ENCODE measurements around the gene PTPRE. TPM values are rescaled to one million over a fixed set of nuclear protein-coding genes. Genes with fewer than 3 reads are reported as not detected.

PTPRE gene
- total and polyA plus RNA-seq, 10 of the 15 experiments (the other 5 are each of a cell fraction or from before 2014, with no cell fraction given), result 2.9 to 7.6 (median 5.8) TPM

DNA sequence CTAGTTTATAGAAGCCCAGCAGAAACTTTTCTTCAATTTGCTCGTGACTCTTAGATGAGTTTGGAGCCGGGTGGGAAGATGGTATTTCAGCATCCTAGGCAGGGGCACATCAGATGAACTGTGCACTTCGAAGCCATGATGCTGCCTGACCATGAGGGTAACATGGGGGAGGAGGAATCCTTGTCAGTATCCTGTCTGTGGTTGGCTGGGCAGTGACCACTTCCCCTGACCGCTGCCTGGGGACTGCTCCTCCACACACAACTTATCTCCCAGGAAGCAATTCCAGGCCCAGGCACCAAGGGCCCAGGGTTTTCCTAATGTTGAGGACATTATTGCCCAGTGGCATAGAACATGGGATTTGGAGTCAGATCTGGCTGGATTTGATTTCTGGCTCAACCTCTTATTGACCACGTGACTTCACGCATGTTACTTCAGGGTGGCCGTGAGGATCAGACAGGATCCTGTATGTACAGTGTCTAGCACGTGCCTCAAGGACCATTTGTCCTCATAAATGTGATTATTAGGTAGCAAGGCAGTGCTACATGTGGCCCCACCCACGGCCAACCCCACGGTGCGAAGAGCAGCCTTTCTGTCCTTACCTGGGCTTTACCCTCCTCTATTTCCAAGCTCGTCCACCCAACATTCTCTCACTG is 65.2 kb downstream of the PTPRE start:
- Histone ChIP-seq H4K20me1 (ENCODE audit: control insufficient read depth, insufficient read depth) (no peaks in the 10 kb centered on the region), H3K9ac (ENCODE audit: control insufficient read depth, insufficient read depth, low read length) (no peak overlapping the region), H3K4me3 (no peak overlapping the region), H2AFZ (ENCODE audit: control insufficient read depth, low read depth, low read length) (no peak overlapping the region), H3K27me3 (replicated peaks in 1 of 2; ENCODE audit: control insufficient read depth in 2 of 2, insufficient read depth in 2 of 2, low read length in 1 of 2) (peaks cover 0 to 2% of the 10 kb centered on the region in 2 experiments; a peak in 1 of 4 replicates), H3K27ac (ENCODE audit: control insufficient read depth, insufficient read depth) (no peak overlapping the region), H3K79me2 (ENCODE audit: control insufficient read depth, insufficient read depth, low read length) (no peaks in the 10 kb centered on the region), H3K9me3 (replicated peaks; ENCODE audit: control insufficient read depth, insufficient read depth, low read length) (no peaks in the 10 kb centered on the region), H3K4me2 (ENCODE audit: control insufficient read depth, insufficient read depth) (no peak overlapping the region), H3K4me1 (ENCODE audit: control insufficient read depth, insufficient read depth, low read length) (no peaks in the 10 kb centered on the region), H3K36me3 (ENCODE audit: control insufficient read depth in 2 of 2, insufficient read depth in 2 of 2, low read length in 1 of 2) (no peaks in the 10 kb centered on the region)
- WGBS (ENCODE audit: insufficient coverage, insufficient replicate concordance, low lambda C conversion rate, missing lambda C conversion rate), result 20% methylated on average over 12 of the region's 12 CpGs
- RAD21 ChIA-PET (ENCODE audit: unreplicated experiment), result no interaction called here
- SMC1A ChIA-PET (ENCODE audit: uncharacterized antibody, unreplicated experiment), result no interaction called here
- CTCF ChIA-PET, result interaction anchor here (1.3 kb wide), 1 partner anchor 37 kb away, joined by 4 read pairs; no protein-coding TSS in a partner anchor
- POLR2A ChIA-PET, result no interaction called here
- TF ChIP-seq SRF (IDR thresholded peaks at IDR 0.05; ENCODE audit: low read depth in 2 of 2, low read length in 2 of 2) (no peak), ZZZ3 (IDR thresholded peaks at IDR 0.05; ENCODE audit: control insufficient read depth, insufficient read length, low read depth) (no peak), EED (IDR thresholded peaks at IDR 0.05; ENCODE audit: low read depth) (no peak), IKZF2 (IDR thresholded peaks at IDR 0.05) (no peak), SUZ12 (IDR thresholded peaks at IDR 0.05; ENCODE audit: unreplicated experiment) (no peak), TCF7 (IDR thresholded peaks at IDR 0.05; ENCODE audit: borderline replicate concordance) (no peak), SMAD5 (IDR thresholded peaks at IDR 0.05; ENCODE audit: low read depth) (no peak), BMI1 (IDR thresholded peaks at IDR 0.05; ENCODE audit: borderline replicate concordance) (no peak), ZNF24 (IDR thresholded peaks at IDR 0.05) (no peak), PAX8 (IDR thresholded peaks at IDR 0.05) (no peak)
- TF ChIP-seq, protein P1, sequence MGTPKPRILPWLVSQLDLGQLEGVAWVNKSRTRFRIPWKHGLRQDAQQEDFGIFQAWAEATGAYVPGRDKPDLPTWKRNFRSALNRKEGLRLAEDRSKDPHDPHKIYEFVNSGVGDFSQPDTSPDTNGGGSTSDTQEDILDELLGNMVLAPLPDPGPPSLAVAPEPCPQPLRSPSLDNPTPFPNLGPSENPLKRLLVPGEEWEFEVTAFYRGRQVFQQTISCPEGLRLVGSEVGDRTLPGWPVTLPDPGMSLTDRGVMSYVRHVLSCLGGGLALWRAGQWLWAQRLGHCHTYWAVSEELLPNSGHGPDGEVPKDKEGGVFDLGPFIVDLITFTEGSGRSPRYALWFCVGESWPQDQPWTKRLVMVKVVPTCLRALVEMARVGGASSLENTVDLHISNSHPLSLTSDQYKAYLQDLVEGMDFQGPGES (IDR thresholded peaks at IDR 0.05), result no peak
- TF ChIP-seq, protein P2, sequence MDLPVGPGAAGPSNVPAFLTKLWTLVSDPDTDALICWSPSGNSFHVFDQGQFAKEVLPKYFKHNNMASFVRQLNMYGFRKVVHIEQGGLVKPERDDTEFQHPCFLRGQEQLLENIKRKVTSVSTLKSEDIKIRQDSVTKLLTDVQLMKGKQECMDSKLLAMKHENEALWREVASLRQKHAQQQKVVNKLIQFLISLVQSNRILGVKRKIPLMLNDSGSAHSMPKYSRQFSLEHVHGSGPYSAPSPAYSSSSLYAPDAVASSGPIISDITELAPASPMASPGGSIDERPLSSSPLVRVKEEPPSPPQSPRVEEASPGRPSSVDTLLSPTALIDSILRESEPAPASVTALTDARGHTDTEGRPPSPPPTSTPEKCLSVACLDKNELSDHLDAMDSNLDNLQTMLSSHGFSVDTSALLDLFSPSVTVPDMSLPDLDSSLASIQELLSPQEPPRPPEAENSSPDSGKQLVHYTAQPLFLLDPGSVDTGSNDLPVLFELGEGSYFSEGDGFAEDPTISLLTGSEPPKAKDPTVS (IDR thresholded peaks at IDR 0.05; ENCODE audit: low read depth, low read length), result no peak
- FAIRE-seq, result no peak
- ATAC-seq, result no peak
- intact Hi-C loops (cut with micrococcal nuclease; ENCODE audit: unreplicated experiment) (no loop called here), in situ Hi-C loops (cut with MboI) (no loop called here)
- BruUV-seq (replicated peaks), result no TSS peak
- DNase-seq (ENCODE audit: low read depth, low spot score), result no peak
